CD14-positive monocyte (primary cell): ENCODE data around the gene FADS1. TPM values are rescaled to one million over a fixed set of nuclear protein-coding genes. Genes with fewer than 3 reads are reported as not detected.

Source experiments
- DNase-seq, 3 donors: peaks; one replicate each; pipeline ENCODE4 v3.0.0-alpha.2; 2011 to 2022
- H2AFZ ChIP-seq: 2 replicates; pipeline ENCODE4 v1.6.0; 2012; ENCODE audit warnings: mild to moderate bottlenecking, low read depth, low read length, inconsistent platforms; ENCODE audit not compliant: insufficient read depth, poor library complexity, severe bottlenecking
- H3K27ac ChIP-seq, 2 donors: 1 replicate in 1 of 2; 2 replicates in 1 of 2; pipeline ENCODE4 v1.5.1; 2012 to 2013; ENCODE audit warnings: low read length in 2 of 2, control low read depth in 1 of 2, inconsistent platforms in 1 of 2, low read depth in 1 of 2, mild to moderate bottlenecking in 1 of 2
- H3K27me3 ChIP-seq, 2 donors: one replicate each; pipeline versions ENCODE4 v1.6.0 to v1.6.1; 2011 to 2013; ENCODE audit warnings: low read length in 2 of 2; ENCODE audit not compliant: control insufficient read depth in 2 of 2, insufficient read depth in 2 of 2
- H3K36me3 ChIP-seq, 2 donors: replicated peaks in 1 of 2; 1 replicate in 1 of 2; 2 replicates in 1 of 2; pipeline versions ENCODE4 v1.5.1 to v1.6.1; 2012 to 2013; ENCODE audit warnings: low read length in 2 of 2, control low read depth in 1 of 2, inconsistent platforms in 1 of 2, mild to moderate bottlenecking in 1 of 2; ENCODE audit not compliant: insufficient read depth in 2 of 2, control insufficient read depth in 1 of 2
- H3K4me1 ChIP-seq, 2 donors: 1 replicate in 1 of 2; 2 replicates in 1 of 2; pipeline versions ENCODE4 v1.5.1 to v1.6.1; 2012 to 2013; ENCODE audit warnings: low read length in 2 of 2, control low read depth in 1 of 2, inconsistent platforms in 1 of 2, mild to moderate bottlenecking in 1 of 2, moderate library complexity in 1 of 2; ENCODE audit not compliant: insufficient read depth in 2 of 2, control insufficient read depth in 1 of 2
- H3K4me2 ChIP-seq: replicated peaks from 2 replicates; pipeline ENCODE3; 2012; ENCODE audit warnings: low read length, moderate library complexity, mild to moderate bottlenecking; ENCODE audit not compliant: poor library complexity, severe bottlenecking; ENCODE audit errors: extremely low read depth
- H3K4me3 ChIP-seq, 3 experiments: fragments of 200-600 bp in 1 of 3; sonication (generic) in 1 of 3; replicated peaks in 1 of 3; 1 replicate in 2 of 3; 2 replicates in 1 of 3; pipeline ENCODE4 v1.5.1; 2011 to 2013; ENCODE audit warnings: low read length in 3 of 3, mild to moderate bottlenecking in 3 of 3, control low read depth in 2 of 3, low read depth in 2 of 3, inconsistent platforms in 1 of 3, moderate library complexity in 1 of 3
- H3K79me2 ChIP-seq: 2 replicates; pipeline ENCODE4 v1.6.0; 2012; ENCODE audit warnings: mild to moderate bottlenecking, control low read depth, inconsistent platforms, low read length, moderate library complexity; ENCODE audit not compliant: insufficient read depth
- H3K9ac ChIP-seq: 2 replicates; pipeline ENCODE4 v1.6.0; 2017; ENCODE audit warnings: low read length, mild to moderate bottlenecking; ENCODE audit not compliant: insufficient read depth, poor library complexity, severe bottlenecking
- H3K9me3 ChIP-seq, 2 donors: replicated peaks in 1 of 2; 1 replicate in 1 of 2; 2 replicates in 1 of 2; pipeline versions ENCODE4 v1.5.1 to v1.6.1; 2012 to 2013; ENCODE audit warnings: low read length in 2 of 2, control low read depth in 1 of 2; ENCODE audit not compliant: control insufficient read depth in 1 of 2, insufficient read depth in 1 of 2
- H4K20me1 ChIP-seq: 2 replicates; pipeline ENCODE4 v1.6.0; 2012; ENCODE audit warnings: mild to moderate bottlenecking, low read length, control low read depth, moderate library complexity; ENCODE audit not compliant: insufficient read depth
- H3K27ac Mint-ChIP-seq, 7 donors: one replicate each; pipeline ENCODE4 v1.8.0; 2020; ENCODE audit warnings: mild to moderate bottlenecking in 7 of 7, mixed read lengths in 7 of 7, moderate library complexity in 6 of 7, inconsistent platforms in 2 of 7
- H3K27me3 Mint-ChIP-seq, 3 donors: one replicate each; pipeline ENCODE4 v1.8.0; 2021 to 2022; ENCODE audit warnings: low read depth in 3 of 3, mild to moderate bottlenecking in 3 of 3, mixed read lengths in 3 of 3, moderate library complexity in 3 of 3, inconsistent platforms in 1 of 3
- H3K36me3 Mint-ChIP-seq, 2 donors: one replicate each; pipeline ENCODE4 v1.8.0; 2020; ENCODE audit warnings: mixed read lengths in 2 of 2, inconsistent platforms in 1 of 2, mild to moderate bottlenecking in 1 of 2
- H3K4me1 Mint-ChIP-seq: one replicate; pipeline ENCODE4 v1.8.0; 2020; ENCODE audit warnings: mild to moderate bottlenecking, mixed read lengths
- H3K4me3 Mint-ChIP-seq, 2 donors: one replicate each; pipeline ENCODE4 v1.8.0; 2020; ENCODE audit warnings: mild to moderate bottlenecking in 2 of 2, mixed read lengths in 2 of 2, moderate library complexity in 1 of 2
- H3K9me3 Mint-ChIP-seq, 7 donors: one replicate each; pipeline ENCODE4 v1.8.0; 2020 to 2022; ENCODE audit warnings: mixed read lengths in 7 of 7, mild to moderate bottlenecking in 6 of 7, moderate library complexity in 6 of 7, inconsistent platforms in 2 of 7
- CTCF ChIP-seq: fragments of 200-600 bp; IDR thresholded peaks from one replicate; pipeline ENCODE4 v1.8.0; 2022; ENCODE audit warnings: antibody characterized with exemption, mild to moderate bottlenecking
- WGBS: methylation state at CpG from one replicate; pipeline ENCODE4 v1.1.5; 2013; ENCODE audit warnings: missing lambda C conversion rate; ENCODE audit not compliant: insufficient coverage; 5-methylcytosine and 5-hydroxymethylcytosine counted together
- intact Hi-C, 2 donors: fragments of 100-400 bp; cut with micrococcal nuclease; formaldehyde crosslinking; loops; one replicate each; pipeline versions ENCODE4 v1.15.0 to v1.15.1; 2023
- polyA plus RNA-seq, 3 donors: library from polyadenylated mRNA; depleted of rRNA in 1 of 3; unstranded in 2 of 3; stranded (reverse) in 1 of 3; fragments of 300-500 nt in 2 of 3; fragments of >200 nt in 1 of 3; fragmentation: Illumina TruSeq in 2 of 3; gene quantifications; 1 replicate in 2 of 3; 2 replicates in 1 of 3; pipeline ENCODE4 v1.2.3, GENCODE V29; 2012 to 2021

Gene FADS1
- polyA plus RNA-seq, 3 donors = 10.6 to 31.8 (median 29.2) TPM

GRCh38 chr11:61851113-61851899, 34.5 kb upstream of the FADS1 start:
- H3K36me3 Mint-ChIP-seq = peaks cover 33 to 90% of the 10 kb centered on the region in 2 donors
- no peaks in the 10 kb centered on the region for H3K27me3 ChIP-seq
- H3K27ac Mint-ChIP-seq = peak overlapping the region in 1 of 7 donors; percentile 67
- H3K79me2 ChIP-seq = no peaks in the 10 kb centered on the region
- peaks cover 0 to 1% (median 0%) of the 10 kb centered on the region in 3 donors for H3K27me3 Mint-ChIP-seq
- intact Hi-C loops = no loop called here
- peaks cover 1% of the 10 kb centered on the region for H3K4me1 Mint-ChIP-seq
- H2AFZ ChIP-seq = no peak overlapping the region
- peaks cover 26 to 49% of the 10 kb centered on the region in 2 donors for H3K36me3 ChIP-seq
- no peak overlapping the region for H3K4me2 ChIP-seq
- no peak for TF ChIP-seq CTCF
- no peak overlapping the region for H3K27ac ChIP-seq
- H3K9me3 ChIP-seq = no peaks in the 10 kb centered on the region
- no peak overlapping the region for H3K9ac ChIP-seq
- no peaks in the 10 kb centered on the region for H3K4me1 ChIP-seq
- H3K4me3 ChIP-seq = no peak overlapping the region
- peaks cover 0 to 2% (median 0%) of the 10 kb centered on the region in 7 donors for H3K9me3 Mint-ChIP-seq
- no peak overlapping the region for H3K4me3 Mint-ChIP-seq
- no peak for DNase-seq
- 97% methylated on average over 13 of the region's 24 CpGs for WGBS
- no peaks in the 10 kb centered on the region for H4K20me1 ChIP-seq

DNA sequence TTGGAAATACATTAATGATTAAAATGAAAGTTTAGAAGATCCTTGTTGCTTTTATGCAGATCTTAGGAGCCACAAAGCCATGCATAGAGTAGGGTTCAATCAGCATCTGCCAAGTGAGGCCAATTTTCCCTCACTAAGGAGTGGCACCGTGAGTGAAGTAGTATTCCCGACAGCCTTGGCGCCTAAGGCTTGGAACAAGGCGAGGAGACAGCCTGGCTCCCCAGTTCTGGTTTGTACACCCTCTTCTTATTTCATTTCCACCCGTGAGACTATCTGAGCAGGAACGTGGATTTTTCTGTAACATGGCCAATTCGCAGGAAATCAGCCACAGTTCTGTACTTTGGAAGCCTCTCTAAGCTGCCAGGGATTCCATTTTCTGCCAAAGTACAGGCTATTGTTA, 33.9 kb upstream of the FADS1 start:
- WGBS = 99% methylated on average over 7 of the region's 7 CpGs
- Mint-ChIP-seq H3K4me1 (peaks cover 1% of the 10 kb centered on the region), H3K27me3 (peaks cover 0 to 3% (median 0%) of the 10 kb centered on the region in 3 donors), H3K36me3 (peaks cover 35 to 94% of the 10 kb centered on the region in 2 donors), H3K4me3 (no peak overlapping the region), H3K27ac (no peak overlapping the region), H3K9me3 (peaks cover 0 to 2% (median 0%) of the 10 kb centered on the region in 7 donors)
- Histone ChIP-seq H3K4me3 (no peak overlapping the region), H3K9ac (no peak overlapping the region), H3K9me3 (no peaks in the 10 kb centered on the region), H3K4me2 (no peak overlapping the region), H3K36me3 (peaks cover 26 to 49% of the 10 kb centered on the region in 2 donors), H3K4me1 (no peaks in the 10 kb centered on the region), H2AFZ (no peak overlapping the region), H3K79me2 (no peaks in the 10 kb centered on the region), H4K20me1 (no peaks in the 10 kb centered on the region), H3K27me3 (no peaks in the 10 kb centered on the region), H3K27ac (no peak overlapping the region)
- intact Hi-C loops = no loop called here
- no peak for TF ChIP-seq CTCF
- DNase-seq = no peak
